HG03139 (cell line): ENCODE data around the gene DIP2B.

Experiments
- ATAC-seq: cut with Tn5 transposase; IDR thresholded peaks from one replicate; pipeline ENCODE4 v1.9.1; 2021; ENCODE audit not compliant: unreplicated experiment

Gene DIP2B

DNA sequence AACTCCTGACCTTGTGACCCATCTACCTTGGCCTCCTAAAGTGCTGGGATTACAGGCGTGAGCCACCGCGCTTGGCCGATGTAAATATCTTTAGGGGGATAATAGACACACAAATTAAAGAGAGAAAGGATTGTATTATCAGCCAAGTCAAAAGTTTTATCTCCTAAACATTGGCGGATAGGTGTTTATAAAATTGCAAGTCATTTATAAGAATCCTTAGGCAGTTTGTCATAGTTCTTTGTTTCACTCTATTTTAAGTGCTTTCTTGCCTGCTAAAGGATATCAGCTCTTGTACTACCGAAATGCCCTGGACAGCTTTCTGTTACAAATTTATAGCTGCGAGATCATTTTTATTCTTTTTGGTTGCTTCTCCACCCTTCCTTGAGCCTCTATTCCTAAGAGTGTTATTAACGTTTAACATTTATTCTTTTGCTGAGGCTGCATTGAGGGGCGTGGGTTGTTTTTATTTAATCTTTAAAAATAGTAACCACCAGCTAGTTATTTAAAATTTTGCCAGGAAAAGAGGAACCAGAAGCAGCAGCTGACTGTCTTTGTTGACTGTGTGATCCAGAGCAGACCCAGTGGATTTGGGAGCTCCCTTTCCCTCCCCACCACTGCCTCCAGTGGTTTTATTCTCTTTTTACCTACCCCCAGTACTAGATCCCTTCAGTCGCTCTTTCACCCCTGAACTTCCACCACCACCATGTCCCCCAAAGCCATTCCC, 106.4 kb downstream of the DIP2B start:
- no peak for ATAC-seq

DNA sequence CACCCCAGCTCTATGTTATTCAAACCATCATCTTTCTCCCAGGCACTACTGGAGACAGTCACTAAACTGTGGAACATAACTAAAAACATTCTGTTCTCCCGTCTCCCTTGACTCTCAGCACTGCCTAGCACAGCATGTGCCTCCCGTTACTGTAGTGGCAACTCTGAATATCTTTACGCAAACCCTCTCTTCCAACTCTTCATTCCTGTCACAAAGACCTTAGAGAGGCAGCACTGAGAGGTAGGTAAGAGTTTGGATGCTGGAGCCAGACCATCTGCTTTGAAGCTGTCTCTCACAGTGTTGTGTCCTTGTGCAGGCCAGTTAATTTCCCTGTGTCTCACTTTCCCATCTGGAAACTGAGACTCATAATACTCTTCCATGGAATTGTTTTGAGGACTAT, 108.1 kb downstream of the DIP2B start:
- no peak for ATAC-seq

DNA sequence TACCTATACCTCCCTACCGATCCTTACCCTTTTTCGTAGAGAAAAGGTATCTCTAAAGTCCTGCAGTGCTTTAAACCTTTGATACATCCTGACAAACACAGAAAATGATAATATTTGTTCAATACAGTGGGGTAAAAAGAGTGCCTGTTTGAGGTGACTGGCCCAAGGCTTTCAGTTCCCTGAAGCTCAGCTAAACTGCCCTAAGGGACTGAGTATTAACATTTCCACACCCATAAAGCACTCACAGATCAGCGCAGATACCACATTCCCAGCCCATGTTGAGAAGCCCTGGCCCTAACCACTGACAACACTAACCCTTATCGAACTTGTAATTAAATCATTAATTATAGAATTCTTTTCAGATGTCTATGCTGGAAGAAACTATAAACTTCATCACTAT, 108.7 kb downstream of the DIP2B start:
- ATAC-seq = no peak

DNA sequence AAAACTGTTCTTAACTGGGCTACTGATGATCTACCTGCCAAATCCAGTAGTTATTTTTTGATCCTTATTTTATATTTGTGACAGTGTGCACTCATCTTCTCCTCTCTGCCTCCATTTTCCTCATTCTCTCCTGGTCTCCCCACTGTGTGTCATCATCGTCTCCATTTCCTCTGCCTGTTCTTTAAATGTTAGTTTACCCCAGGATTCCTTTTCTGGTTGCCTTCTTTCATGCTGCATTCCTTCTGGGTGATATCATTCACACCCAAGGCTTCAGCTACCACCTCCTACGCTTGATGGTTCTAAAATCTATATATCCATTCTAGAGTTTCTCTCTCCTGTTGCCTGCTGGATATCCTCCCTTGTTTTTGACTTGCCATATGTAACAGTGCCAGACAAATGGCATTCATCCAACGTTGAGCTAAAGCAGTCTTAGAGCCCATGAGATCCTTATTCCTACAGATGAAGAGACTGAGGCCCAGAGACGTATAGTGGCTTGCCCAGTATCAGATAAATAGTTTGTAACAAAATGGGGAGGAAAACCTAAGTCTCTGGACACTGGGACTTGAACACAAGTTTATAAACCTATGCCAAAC, 109.5 kb downstream of the DIP2B start:
- ATAC-seq = no peak

DNA sequence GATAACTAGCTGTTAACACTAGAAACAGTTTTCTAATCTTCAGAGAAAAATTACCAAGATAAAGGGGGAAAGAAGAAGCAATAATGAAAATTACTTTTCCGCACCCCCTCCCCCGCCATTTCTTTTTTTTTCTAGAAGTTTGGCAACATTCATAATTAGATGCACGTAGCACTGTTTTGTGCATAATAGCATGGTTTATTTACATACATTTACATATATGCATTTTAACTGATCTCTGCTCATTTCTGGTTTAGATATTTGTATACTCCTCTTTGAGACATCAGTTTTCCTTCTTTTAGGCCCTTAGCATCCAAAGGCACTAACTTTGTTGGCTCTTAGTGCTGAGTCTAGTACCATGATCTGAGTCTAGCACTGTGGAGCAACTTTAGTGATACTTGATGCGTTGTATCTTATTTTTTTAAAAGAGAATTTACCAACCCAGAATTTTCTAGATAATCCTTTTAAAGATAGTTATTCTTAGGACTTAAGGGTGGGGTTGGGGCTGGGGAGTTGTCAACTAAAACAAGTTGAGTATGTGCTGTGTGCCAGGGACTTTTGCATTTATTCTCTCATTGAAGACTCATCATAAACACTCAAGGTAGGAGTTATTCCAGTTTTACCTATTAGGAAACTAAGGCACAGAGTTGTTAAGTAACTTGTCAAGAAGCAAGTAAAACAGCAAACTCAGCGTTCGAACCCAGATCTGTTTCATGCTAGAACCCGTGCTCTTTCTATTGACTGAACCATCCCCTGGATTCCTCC, 110.5 kb downstream of the DIP2B start:
- ATAC-seq = no peak

DNA sequence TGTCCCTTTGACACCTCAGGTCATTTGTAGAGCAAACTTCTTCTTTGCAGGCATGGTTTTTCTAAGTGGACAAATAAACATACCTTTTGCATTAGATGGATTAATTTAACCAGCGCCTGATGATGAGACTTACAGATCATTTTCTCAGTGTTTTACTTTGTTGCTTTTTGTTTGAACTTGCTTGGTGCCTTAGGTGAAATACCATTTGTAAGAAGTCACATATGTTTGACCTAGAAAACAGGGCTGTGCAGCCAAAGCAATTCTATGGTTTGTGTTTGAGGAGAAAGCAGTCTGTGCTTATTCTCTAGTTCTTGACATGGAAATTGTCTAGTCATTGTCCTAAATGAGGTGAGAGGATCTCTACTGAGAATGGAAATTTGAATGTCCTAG, 111.1 kb downstream of the DIP2B start:
- no peak for ATAC-seq

DNA sequence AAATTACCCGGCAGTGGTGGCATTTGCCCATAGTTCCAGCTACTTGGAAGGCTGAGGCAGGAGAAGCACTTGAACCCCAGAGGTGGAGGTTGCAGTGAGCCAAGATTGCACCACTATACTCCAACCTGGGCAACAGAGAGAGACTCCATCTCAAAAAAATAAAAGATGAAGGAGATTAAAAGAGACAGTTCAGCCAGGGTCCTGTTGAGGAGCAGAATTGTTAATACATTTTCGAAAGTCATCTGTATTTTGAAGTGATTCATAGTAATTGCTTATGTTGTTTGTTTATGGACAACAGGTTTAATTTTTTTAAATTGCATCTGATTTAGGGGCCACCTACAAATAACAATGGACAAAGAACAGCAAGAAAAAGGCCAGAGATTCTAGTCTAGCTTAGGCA, 112.9 kb downstream of the DIP2B start:
- ATAC-seq = no peak

DNA sequence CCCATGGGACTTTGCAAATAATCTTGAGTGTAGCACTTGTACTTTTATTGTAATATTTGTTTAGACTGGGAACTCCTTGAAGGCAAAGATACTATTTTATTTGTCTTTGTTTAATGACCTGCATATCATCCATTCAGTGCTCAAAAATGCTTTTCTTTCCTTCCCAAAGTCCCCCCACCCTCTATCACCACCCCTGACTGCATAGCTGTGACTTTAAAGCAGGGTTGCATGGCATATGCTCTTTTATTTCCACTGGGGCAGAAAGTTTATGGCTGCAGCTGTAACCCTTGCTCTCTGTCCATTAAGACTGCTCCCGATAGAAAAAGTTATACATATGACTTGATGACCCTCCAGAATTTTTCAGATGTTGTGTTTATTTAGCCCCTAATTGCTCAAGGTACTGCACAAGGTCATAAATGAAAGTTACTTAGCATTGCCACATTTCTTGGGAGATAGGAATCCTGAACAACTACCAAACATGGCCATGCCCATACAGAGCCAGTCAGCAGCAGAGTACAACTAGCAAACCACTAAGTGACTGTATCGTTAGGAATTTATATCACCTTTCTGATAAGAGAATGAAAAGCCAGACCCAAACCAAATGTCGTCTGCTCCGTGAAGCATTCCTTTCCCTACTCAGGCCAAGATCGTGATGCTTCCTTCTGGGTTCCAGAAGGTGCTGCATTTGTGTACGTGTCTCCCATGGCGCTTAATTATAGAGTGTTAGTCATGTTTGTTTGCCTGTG, 114.3 kb downstream of the DIP2B start:
- no peak for ATAC-seq

DNA sequence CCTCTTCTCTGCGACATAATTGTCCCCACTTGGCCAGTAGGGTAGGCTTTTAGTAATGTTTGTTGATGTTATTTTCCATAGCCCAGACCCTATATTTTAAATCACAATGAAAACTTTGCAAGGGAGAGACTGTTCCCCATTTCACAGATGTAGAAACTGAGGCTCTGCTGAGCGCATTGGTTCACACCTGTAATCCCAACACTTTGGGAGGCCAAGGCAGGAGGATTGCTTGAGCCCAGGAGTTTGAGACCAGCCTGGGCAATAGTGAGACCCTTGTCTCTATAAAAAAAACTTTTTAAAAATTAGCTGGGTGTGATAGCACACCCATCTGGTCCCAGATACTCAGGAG, 114.8 kb downstream of the DIP2B start:
- ATAC-seq = no peak

DNA sequence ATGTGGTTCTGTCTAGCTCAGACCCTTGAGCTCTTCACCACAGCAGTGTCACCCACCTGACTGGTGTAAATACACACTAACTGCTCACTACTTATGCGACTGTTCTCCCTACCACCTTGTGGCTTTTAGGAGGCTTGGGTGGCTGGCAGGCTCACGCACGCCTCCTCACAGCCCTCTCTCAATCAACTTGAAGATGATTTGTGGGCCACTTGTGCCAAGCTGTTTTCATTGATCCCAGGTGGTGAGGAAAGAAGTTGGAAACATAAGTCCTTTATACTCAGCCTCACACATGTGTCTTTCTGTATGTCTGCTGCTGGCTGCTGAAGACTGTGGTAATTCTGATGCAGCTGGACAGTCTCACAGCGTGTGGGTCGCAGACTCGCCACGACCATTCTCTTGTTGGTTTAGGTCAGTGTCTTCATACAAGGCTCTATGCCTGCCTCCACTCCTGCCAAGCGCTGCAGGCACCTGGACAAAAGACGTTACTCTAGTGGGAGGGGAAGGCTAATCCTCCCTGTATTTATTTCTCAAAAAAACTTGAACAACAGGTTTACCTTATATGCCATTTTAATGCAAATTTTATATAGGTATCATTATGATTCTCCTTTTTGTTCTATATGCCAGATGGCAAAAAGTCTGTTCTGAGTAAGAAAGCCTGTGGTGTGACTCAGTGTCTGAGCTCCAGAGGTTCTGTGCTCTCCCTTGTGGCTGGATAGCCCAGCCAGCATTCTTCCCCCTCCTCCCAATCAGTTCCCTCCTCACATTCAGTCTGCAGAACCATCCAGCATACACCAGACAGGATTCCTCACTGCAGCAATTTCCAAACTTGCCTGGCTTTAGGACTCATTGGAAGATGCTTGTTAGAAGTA, 115.6 kb downstream of the DIP2B start:
- ATAC-seq = no peak

DNA sequence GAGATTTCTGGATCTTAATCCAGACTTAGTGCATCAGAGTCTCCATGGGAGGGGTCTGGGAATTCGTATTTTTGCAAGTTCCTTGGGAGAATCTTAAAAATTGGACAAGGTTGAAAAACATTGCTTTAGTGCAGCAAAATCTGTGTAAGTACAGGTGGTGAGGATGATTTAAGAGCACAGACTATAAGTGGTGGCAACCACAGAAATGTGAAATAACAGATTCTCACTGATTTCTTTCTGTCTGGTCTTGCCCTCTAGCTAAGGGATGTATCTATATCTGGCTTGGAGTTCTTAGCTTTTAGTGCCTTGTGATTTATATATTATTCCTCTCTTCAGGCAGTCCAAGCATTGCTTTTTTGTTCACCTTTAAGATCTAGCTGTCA, 116.2 kb downstream of the DIP2B start:
- ATAC-seq = no peak

DNA sequence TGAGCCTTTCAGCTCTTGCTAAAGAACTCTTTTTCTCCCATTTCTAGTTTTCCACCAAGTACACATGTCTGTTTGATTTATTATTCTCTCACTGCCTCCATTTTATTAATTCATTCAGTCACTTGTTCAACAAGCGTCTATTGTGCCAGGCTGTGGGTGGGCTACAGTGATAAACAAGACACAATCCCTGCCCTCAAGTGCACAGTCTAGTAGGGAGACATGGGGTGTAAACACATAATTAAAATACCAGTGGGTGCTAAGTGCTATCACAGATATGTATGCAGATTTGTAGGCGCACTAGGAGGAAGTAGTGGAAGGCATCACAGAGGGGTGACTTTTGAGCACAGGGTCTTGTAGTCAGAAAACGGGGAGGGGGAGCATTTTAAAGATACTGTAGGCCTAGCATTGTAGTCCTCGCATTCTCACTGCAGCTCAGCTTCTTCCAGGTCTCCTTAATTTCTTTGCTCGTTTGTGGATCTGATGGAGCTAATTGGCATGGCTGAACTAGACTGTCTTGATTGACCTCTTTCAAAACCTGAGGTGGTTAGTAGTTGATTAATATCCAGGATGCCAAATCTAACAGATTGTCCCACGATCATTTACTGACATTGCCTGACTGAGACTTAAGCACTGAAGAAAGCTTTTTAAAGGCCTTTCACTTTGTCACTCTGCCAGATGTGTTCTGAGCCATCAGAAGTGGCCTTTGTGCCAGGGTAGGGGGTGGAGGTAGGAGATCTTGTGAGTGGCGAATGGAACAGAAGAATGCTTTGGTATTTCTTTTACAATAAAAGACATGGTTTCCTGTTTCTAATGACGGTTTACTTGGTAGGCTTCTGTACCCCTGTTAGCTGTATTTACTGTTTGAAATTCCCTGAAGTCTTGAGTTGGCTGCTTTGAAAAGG, 116.9 kb downstream of the DIP2B start:
- ATAC-seq = no peak

DNA sequence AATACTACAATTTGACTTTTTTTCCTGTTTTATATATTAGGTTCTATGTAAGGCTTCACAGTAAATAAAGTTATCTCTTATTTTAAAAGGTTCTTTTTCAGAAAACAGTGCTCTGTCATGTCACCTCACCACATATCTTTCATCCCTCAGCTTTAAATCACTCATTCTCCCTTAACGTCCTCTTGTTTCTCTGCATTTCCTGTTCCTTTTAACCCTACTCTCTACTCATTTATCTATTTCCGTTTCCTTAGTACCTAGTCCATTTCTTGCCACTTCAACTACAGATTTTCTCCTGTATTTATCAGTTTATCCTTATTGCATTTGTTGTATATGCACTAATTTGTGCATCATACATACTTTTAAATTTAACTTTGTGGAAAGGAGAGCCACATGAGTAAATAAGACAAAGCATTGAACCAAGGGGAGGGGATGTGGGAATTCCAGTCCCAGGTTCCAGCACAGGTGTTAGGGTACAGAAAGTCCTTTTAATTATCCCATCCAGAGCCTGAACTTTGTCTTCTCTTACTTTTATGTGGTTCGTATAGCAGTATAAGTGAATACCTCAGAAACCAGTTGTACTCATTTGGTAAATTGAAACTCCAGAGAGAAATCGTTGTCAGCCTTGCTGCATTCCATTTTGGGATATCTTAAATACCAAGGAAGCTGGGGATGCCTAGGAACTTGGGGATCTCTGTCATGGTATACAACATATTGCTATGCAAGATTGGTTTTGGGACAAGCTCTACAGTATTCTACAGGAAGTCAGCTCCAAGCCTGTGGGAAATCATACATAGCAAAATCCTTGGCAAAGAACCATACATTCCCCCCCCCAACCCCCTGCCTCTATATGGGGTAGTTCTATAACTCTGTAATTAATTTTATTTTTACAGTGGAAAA, 120.5 kb downstream of the DIP2B start:
- ATAC-seq = no peak

DNA sequence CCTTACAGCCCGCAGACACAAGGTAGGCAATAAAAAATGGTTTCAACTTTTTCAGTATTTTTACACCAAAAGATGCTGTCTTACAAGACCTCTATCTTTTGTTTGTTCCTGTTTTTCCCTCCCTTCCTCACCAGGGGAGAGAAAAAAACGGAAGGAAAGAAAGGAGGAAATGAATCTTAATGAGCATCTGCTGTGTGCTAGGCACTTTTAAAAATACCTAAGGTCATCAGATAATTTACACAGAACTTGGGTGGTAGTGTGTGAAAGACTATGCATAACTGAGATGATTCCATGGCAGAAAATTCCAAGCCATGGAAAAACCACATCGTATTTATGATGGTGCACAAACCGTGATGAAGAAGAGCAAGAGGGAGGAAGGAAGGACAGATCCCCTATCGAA, 121.2 kb downstream of the DIP2B start:
- ATAC-seq = no peak

DNA sequence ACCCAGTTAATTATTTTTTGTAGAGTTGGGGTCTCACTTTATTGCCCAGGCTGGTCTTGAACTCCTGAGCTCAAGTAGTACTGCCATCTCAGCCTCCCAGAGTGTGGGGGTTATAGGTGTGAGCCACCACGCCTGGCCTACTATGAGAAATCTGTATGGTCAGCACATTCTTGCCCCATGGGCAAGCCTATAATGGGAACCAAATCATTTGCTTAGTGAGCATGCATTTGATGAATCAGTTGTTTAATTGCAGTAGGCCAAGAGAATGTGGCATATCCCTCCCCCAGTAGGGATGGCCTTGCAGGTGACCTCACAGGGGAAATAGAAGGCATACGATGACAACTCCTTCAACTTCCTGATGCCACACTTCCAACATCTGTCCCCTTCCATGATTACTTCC, 122.7 kb downstream of the DIP2B start:
- ATAC-seq = no peak

DNA sequence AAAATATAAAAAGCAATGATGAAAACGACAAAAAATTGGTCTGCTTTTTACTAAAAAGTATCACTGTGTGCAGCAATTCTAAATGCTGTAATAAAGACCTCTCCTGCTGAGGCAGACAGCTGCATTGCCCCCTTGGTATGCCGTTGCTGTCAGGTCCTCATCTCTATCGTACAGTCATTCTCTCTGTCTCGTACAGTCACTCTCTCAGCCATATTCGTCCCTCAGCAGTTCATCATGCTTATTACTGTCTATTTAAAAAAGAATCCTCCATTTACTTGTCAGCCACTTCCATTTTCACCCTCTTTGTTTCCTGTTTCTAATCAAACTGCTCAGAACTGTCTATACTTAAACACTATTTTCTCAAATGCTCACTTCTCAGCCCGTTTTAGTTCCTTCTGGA, 123.6 kb downstream of the DIP2B start:
- no peak for ATAC-seq

DNA sequence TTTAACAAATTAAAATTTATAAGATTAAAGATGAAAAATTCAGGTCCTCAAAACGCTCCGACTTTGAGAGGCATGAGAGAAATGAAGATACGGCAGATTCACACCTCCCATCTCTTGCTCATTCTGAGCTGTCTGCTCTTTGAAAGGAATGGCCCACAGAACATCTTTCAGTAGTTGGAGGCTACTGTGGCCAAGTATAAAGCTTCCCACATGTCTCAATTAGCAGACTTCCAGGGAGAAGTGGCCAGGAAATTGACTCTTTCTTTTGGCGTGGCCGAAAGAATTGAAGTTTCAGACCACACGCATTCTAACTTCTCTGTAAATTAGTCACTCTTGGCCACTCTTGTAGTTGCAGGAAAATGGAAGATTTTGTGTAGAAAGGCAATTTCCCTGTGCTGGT, 129.2 kb downstream of the DIP2B start:
- no peak for ATAC-seq

DNA sequence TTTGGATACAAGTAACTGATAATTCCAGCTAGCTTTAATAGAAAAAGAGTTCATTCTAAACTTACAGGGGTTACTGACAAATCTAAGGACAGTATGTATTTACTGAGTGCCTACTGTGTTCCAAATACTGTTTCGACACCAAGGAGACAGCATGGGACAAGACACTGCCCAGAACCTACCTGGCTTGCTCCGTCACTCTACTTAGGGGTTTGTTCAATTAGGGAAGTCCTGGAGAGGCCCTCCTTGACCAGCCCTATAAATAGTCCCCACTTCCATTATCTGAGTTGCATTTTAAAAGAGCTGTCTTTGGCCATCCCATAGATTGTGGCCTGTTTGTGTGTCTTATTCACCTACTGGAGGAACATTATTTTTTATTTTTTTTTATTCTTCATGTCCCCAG, 129.6 kb downstream of the DIP2B start:
- no peak for ATAC-seq

DNA sequence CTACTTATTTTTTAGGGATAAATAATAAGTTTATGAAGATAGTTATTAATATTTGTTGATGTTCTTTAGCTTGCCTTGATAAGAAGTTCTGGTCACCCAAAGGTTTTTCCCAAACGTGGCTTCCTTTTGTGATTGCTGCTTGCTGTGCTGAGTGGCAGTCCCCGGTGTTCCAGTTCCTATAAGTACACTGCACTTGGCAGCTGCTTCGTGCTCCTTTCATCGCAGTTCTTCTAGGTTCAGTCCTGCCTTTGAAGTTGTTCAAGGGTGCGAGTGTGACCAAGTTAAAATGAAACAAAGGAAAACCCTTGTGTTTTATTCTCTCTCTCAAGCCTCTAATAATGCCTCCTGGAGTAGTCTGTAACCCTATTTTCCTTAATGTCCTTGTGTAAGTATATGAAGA, 130.6 kb downstream of the DIP2B start:
- ATAC-seq = no peak
